Measurements from ENCODE around the gene ARVCF.

DNA sequence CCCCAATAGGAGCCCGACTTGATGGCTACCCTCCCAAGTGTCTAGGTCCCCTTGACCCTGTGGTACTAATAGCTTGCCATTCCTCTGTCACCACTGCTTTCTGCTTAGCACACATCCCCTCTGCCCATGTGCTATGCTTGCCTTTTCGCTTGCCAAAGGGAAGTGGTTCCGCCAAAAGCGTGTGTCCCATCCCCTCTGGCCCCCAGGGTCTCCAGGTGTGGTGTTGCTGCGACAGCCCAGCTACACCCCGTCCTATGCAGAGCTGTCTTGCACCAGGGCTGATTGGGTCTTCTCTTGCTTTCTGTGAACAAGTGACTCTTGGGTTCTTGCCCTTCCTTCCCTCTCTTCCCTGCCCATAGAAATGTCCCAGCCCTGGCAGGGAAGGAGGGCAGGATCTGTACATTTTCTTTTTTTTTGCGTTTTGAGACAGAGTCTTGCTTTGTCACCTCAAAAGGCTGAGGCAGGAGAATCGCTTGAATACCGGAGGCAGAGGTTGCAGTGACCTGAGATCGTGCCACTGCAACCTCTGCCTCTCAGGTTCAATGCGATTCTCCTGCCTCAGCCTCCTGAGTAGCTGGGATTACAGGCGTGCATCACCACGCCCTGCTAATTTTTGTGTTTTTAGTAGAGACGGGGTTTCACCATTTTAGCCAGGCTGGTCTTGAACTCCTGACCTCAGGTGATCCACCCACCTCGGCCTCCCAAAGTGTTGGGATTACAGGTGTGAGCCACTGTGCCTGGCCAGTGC is 8.2 kb upstream of the ARVCF start:
- no peak for TF ChIP-seq CTCF (IDR thresholded peaks at IDR 0.05)
- no peak for TF ChIP-seq POLR2A (IDR thresholded peaks at IDR 0.05)
